BLaER1 (cell line): ENCODE measurements around the gene WFIKKN2.

Source experiments
- H3K27ac ChIP-seq: shearing (Covaris generic); formaldehyde crosslinking; 2 replicates; pipeline ENCODE4 v1.8.1; 2022
- H3K27me3 ChIP-seq: shearing (Covaris generic); formaldehyde crosslinking; 2 replicates; pipeline ENCODE4 v1.8.1; 2022
- H3K36me3 ChIP-seq: shearing (Covaris generic); formaldehyde crosslinking; 2 replicates; pipeline ENCODE4 v1.8.1; 2022
- H3K4me1 ChIP-seq: shearing (Covaris generic); formaldehyde crosslinking; 2 replicates; pipeline ENCODE4 v1.8.1; 2022
- H3K4me2 ChIP-seq: shearing (Covaris generic); formaldehyde crosslinking; 2 replicates; pipeline ENCODE4 v1.8.1; 2022
- H3K4me3 ChIP-seq: shearing (Covaris generic); formaldehyde crosslinking; 2 replicates; pipeline ENCODE4 v1.8.1; 2022
- H3K9ac ChIP-seq: shearing (Covaris generic); formaldehyde crosslinking; 2 replicates; pipeline ENCODE4 v1.8.1; 2022
- H3K9me3 ChIP-seq: shearing (Covaris generic); formaldehyde crosslinking; 2 replicates; pipeline ENCODE4 v1.8.1; 2022
- H4K20me1 ChIP-seq: shearing (Covaris generic); formaldehyde crosslinking; 2 replicates; pipeline ENCODE4 v1.8.1; 2022
- Cebpa-rat ChIP-seq: shearing (Covaris generic); IDR thresholded peaks from 2 replicates; pipeline ENCODE4 v1.8.1; 2022

WFIKKN2 gene

DNA sequence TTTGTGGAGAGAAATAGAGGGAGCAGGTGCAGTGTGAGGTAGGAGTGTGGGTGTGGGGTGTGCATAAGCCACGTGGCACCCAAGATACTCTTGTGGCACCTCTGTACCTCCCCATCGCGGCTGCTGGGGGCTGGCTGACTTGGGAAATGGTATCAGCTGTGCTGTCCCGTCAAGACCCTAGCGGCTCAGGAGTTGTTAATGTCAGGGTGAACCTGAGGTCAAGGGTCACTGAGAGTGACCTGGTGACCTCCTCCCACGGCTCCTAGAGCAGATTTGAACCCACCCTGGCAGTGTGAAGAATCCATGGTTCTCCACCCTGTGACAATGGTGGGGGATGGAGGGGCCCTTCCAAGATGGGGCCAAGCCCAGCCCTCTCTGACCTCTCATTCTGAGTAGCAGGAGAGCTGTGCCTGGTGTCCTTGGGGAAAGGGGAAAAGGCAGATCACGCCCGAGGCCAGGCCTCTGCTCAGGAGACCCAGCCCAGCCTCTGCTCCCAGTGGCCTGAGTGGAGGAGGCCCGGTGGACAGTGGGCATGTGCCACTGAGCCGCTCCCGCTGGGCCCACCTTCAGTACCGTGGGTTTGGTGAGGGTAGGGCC, 3.0 kb upstream of the WFIKKN2 start:
- no peak for TF ChIP-seq Cebpa-rat
- H4K20me1 ChIP-seq = no peaks in the 10 kb centered on the region
- H3K4me3 ChIP-seq = no peak overlapping the region
- no peak overlapping the region for H3K9ac ChIP-seq
- H3K36me3 ChIP-seq = no peaks in the 10 kb centered on the region
- no peak overlapping the region for H3K27ac ChIP-seq
- H3K4me2 ChIP-seq = no peak overlapping the region
- 0 out of 2 replicates have a peak, but pooled peaks cover 7% of the 10 kb centered on the region for H3K4me1 ChIP-seq
- no peaks in the 10 kb centered on the region for H3K9me3 ChIP-seq
- peaks cover 20% of the 10 kb centered on the region for H3K27me3 ChIP-seq

- Histone ChIP-seq H3K27ac (no peak overlapping the region), H3K9ac (no peak overlapping the region), H3K4me3 (no peak overlapping the region), H3K4me2 (no peak overlapping the region), H4K20me1 (no peaks in the 10 kb centered on the region), H3K36me3 (no peaks in the 10 kb centered on the region), H3K27me3 (peaks cover 20% of the 10 kb centered on the region), H3K9me3 (no peaks in the 10 kb centered on the region), H3K4me1 (0 out of 2 replicates have a peak, but pooled peaks cover 7% of the 10 kb centered on the region)
- TF ChIP-seq Cebpa-rat = no peak
Observed at GRCh38 chr17:50832864-50833381, 2.5 kb upstream of the WFIKKN2 start.

DNA sequence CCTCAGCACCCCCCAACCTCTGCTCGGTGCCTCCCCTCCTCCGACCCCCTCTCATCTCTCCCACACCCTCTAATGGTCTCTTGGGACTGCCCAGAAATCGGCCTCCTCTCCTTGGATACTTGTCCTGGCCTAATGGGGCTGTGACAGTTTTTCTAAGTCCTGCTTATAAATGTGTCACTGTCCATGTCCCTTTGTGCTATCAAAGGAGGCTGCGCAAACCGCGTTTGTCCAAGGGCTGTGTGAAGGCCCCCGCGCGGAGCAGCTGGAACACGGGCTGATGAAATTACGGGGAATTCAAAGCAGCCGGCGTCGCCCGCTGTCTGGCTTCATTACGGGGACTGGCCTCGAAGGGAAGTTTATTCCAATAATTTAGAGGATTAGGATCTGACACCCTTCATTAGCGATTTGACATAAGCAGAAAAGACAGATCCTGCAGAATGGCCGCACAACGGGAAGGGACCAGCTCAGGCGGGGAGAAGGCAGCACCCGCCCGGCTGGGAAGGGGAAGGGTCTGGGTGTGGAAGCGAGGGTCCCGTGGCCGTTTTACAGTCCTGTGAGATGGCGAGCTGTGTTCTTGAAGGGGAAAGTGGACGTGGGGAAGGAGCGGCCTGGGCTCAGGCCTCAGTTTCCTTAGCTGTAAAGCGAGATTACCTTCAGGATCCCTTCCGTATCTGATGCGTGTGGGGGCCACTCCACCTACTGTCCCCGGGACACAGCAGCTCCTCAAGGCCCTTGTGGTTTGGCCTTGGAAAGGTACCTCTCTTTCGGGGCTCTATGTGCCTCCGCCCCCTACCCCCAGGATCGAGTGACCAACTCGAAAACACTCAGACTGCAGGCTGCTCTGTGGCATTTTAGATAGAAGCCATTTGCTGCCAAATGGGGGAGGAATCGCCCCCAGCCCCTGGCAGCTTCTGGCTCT, 1.6 kb upstream of the WFIKKN2 start:
- H3K4me3 ChIP-seq = no peak overlapping the region
- no peak for TF ChIP-seq Cebpa-rat
- H3K27me3 ChIP-seq = peaks cover 18% of the 10 kb centered on the region
- no peaks in the 10 kb centered on the region for H4K20me1 ChIP-seq
- no peak overlapping the region for H3K27ac ChIP-seq
- H3K4me2 ChIP-seq = no peak overlapping the region
- H3K36me3 ChIP-seq = no peaks in the 10 kb centered on the region
- H3K9me3 ChIP-seq = no peaks in the 10 kb centered on the region
- H3K9ac ChIP-seq = no peak overlapping the region
- H3K4me1 ChIP-seq = 0 out of 2 replicates have a peak, but pooled peaks cover 7% of the 10 kb centered on the region

- Histone ChIP-seq H3K36me3 (no peaks in the 10 kb centered on the region), H3K4me2 (no peak overlapping the region), H3K4me3 (no peak overlapping the region), H3K9ac (no peak overlapping the region), H3K4me1 (0 out of 2 replicates have a peak, but pooled peaks cover 7% of the 10 kb centered on the region), H3K9me3 (no peaks in the 10 kb centered on the region), H4K20me1 (no peaks in the 10 kb centered on the region), H3K27ac (no peak overlapping the region), H3K27me3 (peaks cover 9% of the 10 kb centered on the region)
- TF ChIP-seq Cebpa-rat = no peak
Observed at GRCh38 chr17:50834429-50835300, 721 bp upstream of the WFIKKN2 start.

DNA sequence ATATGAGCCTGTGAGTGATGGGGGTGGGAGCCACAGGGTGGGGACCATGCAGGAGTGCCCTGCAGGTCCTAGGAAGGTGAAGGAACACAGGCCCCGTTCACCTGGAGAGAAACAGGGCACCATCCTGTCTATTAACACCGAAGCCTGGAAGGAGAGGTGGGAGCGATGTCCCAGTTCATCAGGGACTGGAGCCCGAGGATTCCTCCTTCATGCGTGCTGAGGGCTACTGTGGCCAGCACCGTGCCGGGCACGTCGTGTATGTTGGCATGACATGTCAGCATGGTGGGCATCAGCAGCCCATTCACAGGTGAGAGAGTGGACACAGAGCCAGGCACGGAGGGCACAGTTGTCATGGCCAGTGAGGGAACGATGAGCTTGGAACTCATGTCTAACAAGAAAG, 1.4 kb downstream of the WFIKKN2 start:
- 0 out of 2 replicates have a peak, but pooled peaks cover 7% of the 10 kb centered on the region for H3K4me1 ChIP-seq
- no peak for TF ChIP-seq Cebpa-rat
- no peak overlapping the region for H3K4me3 ChIP-seq
- H4K20me1 ChIP-seq = no peaks in the 10 kb centered on the region
- no peaks in the 10 kb centered on the region for H3K36me3 ChIP-seq
- H3K9ac ChIP-seq = no peak overlapping the region
- H3K27ac ChIP-seq = no peak overlapping the region
- H3K27me3 ChIP-seq = no peaks in the 10 kb centered on the region
- H3K9me3 ChIP-seq = no peaks in the 10 kb centered on the region
- no peak overlapping the region for H3K4me2 ChIP-seq

DNA sequence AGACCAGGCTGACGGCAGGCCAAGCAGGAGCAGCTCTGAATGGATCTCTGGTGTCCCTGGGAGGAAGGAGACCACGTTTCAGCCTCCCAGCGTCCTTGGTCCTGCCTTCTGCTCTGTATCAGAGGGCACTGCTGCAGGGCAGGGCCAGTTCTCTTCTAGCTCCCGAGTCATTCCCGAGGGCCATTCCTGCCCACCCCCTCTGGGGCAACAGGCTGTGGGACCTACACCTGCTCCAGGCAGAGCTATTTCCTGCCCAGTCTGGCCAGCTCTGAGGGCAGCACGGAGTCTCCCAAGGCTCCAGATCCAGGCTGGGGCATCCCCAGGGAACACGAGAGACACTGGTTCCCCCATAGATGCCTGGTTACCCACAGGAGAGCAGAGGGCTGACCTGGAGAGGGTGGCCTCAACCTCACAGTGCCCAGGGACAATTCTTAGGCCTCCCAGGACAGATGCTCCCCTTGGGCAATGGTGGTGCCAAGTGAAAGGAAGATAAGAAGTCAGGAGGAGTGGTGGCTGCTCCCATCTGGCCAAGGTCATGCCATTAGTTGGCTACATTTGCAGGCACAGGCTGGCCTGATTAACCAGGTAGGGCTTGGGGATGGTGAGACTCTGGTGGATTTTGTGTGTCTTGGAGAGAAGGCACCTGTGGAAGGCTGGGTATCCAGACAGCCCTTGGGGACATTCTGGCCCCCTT, 2.0 kb downstream of the WFIKKN2 start:
- H3K27ac ChIP-seq = no peak overlapping the region
- H4K20me1 ChIP-seq = no peaks in the 10 kb centered on the region
- H3K9ac ChIP-seq = no peak overlapping the region
- H3K4me2 ChIP-seq = no peak overlapping the region
- H3K4me3 ChIP-seq = no peak overlapping the region
- no peaks in the 10 kb centered on the region for H3K9me3 ChIP-seq
- no peaks in the 10 kb centered on the region for H3K27me3 ChIP-seq
- no peak for TF ChIP-seq Cebpa-rat
- H3K4me1 ChIP-seq = 0 out of 2 replicates have a peak, but pooled peaks cover 7% of the 10 kb centered on the region
- H3K36me3 ChIP-seq = no peaks in the 10 kb centered on the region

- Histone ChIP-seq H3K9me3 (no peaks in the 10 kb centered on the region), H3K27me3 (no peaks in the 10 kb centered on the region), H3K4me3 (no peak overlapping the region), H4K20me1 (no peaks in the 10 kb centered on the region), H3K36me3 (no peaks in the 10 kb centered on the region), H3K4me2 (no peak overlapping the region), H3K4me1 (0 out of 2 replicates have a peak, but pooled peaks cover 7% of the 10 kb centered on the region), H3K9ac (no peak overlapping the region), H3K27ac (no peak overlapping the region)
- TF ChIP-seq Cebpa-rat = no peak
Observed at GRCh38 chr17:50837980-50838954, 2.9 kb downstream of the WFIKKN2 start.

DNA sequence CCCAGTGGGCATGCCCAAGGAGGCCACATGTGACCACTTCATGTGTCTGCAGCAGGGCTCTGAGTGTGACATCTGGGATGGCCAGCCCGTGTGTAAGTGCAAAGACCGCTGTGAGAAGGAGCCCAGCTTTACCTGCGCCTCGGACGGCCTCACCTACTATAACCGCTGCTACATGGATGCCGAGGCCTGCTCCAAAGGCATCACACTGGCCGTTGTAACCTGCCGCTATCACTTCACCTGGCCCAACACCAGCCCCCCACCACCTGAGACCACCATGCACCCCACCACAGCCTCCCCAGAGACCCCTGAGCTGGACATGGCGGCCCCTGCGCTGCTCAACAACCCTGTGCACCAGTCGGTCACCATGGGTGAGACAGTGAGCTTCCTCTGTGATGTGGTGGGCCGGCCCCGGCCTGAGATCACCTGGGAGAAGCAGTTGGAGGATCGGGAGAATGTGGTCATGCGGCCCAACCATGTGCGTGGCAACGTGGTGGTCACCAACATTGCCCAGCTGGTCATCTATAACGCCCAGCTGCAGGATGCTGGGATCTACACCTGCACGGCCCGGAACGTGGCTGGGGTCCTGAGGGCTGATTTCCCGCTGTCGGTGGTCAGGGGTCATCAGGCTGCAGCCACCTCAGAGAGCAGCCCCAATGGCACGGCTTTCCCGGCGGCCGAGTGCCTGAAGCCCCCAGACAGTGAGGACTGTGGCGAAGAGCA, 4.4 kb downstream of the WFIKKN2 start:
- Histone ChIP-seq H3K9me3 (no peaks in the 10 kb centered on the region), H3K27ac (no peak overlapping the region), H3K27me3 (no peaks in the 10 kb centered on the region)

More for the DNA sequence above, 4.4 kb downstream of the WFIKKN2 start:
- no peaks in the 10 kb centered on the region for H3K36me3 ChIP-seq
- no peak overlapping the region for H3K9ac ChIP-seq
- H4K20me1 ChIP-seq = no peaks in the 10 kb centered on the region
- no peak overlapping the region for H3K4me2 ChIP-seq
- no peaks in the 10 kb centered on the region for H3K4me1 ChIP-seq
- TF ChIP-seq Cebpa-rat = no peak
- H3K4me3 ChIP-seq = no peak overlapping the region
